ENCODE measurements around the gene KLF4. TPM values are rescaled to one million over a fixed set of nuclear protein-coding genes. Genes with fewer than 3 reads are reported as not detected.

The KLF4 gene
- total and polyA plus RNA-seq, 2 of the 4 experiments (the other 2 are of a cell fraction) = 1.3 to 3.8 TPM

DNA sequence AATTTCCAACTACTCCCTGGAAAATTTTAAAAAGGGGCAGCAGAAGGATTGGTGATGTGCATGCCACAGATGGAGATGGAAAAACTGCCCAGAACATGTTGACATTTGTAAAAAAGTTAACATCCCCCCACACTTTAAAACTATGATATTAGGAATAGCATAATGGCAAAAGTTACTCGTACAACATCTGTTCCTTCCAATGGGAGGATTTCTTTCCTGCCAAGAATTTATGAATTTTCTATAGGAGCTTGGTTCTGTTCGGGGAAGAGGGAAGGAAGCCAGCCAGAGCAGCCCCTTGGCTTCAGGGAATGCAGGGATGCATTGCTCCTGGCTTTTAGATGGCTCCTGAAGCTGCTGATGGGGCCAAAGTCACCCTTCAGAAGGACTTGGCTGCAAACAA, 22.7 kb downstream of the KLF4 start:
- TF ChIP-seq BHLHE40 (IDR thresholded peaks at IDR 0.05; ENCODE audit: low read depth, low read length) (no peak), MXI1 (IDR thresholded peaks at IDR 0.05; ENCODE audit: borderline replicate concordance, low read depth, low read length) (no peak), CEBPB (IDR thresholded peaks at IDR 0.05; ENCODE audit: low read depth, low read length) (no peak), NFE2L2 (IDR thresholded peaks at IDR 0.05; ENCODE audit: low read depth, low read length) (no peak), MAFK (IDR thresholded peaks at IDR 0.05; ENCODE audit: low read depth, low read length) (no peak), USF2 (IDR thresholded peaks at IDR 0.05; ENCODE audit: low read depth, low read length) (no peak), FOS (IDR thresholded peaks at IDR 0.05; ENCODE audit: low read depth, low read length) (no peak), RAD21 (IDR thresholded peaks at IDR 0.05; ENCODE audit: low read length) (no peak), SMC3 (IDR thresholded peaks at IDR 0.05; ENCODE audit: low read depth, low read length) (no peak), RCOR1 (IDR thresholded peaks at IDR 0.05; ENCODE audit: insufficient replicate concordance, low read length) (no peak), CHD1 (IDR thresholded peaks at IDR 0.05; ENCODE audit: low read depth, low read length) (no peak), POLR2A (IDR thresholded peaks at IDR 0.05; ENCODE audit: low read depth, low read length) (no peak), RFX5 (IDR thresholded peaks at IDR 0.05; ENCODE audit: low read depth, low read length) (no peak)
- TF ChIP-seq, protein P1, sequence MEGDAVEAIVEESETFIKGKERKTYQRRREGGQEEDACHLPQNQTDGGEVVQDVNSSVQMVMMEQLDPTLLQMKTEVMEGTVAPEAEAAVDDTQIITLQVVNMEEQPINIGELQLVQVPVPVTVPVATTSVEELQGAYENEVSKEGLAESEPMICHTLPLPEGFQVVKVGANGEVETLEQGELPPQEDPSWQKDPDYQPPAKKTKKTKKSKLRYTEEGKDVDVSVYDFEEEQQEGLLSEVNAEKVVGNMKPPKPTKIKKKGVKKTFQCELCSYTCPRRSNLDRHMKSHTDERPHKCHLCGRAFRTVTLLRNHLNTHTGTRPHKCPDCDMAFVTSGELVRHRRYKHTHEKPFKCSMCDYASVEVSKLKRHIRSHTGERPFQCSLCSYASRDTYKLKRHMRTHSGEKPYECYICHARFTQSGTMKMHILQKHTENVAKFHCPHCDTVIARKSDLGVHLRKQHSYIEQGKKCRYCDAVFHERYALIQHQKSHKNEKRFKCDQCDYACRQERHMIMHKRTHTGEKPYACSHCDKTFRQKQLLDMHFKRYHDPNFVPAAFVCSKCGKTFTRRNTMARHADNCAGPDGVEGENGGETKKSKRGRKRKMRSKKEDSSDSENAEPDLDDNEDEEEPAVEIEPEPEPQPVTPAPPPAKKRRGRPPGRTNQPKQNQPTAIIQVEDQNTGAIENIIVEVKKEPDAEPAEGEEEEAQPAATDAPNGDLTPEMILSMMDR (conservative IDR thresholded peaks at IDR 0.05; ENCODE audit: low read depth, low read length) = no peak
- TF ChIP-seq, protein P2, sequence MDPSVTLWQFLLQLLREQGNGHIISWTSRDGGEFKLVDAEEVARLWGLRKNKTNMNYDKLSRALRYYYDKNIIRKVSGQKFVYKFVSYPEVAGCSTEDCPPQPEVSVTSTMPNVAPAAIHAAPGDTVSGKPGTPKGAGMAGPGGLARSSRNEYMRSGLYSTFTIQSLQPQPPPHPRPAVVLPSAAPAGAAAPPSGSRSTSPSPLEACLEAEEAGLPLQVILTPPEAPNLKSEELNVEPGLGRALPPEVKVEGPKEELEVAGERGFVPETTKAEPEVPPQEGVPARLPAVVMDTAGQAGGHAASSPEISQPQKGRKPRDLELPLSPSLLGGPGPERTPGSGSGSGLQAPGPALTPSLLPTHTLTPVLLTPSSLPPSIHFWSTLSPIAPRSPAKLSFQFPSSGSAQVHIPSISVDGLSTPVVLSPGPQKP (IDR thresholded peaks at IDR 0.05; ENCODE audit: borderline replicate concordance, low read depth, low read length) = no peak
- H2AK9ac ChIP-seq (replicated peaks; ENCODE audit: low read depth, low read length, poor library complexity) = no peak overlapping the region
- H2AK5ac ChIP-seq (ENCODE audit: low read depth, low read length) = no peak overlapping the region
- H2BK15ac ChIP-seq (ENCODE audit: low read depth, low read length) = no peak overlapping the region
- intact Hi-C loops (cut with micrococcal nuclease) (loop anchor here (5.0 kb wide), 1 partner anchor 1100 kb away; no protein-coding TSS in a partner anchor), in situ Hi-C loops (cut with MboI; ENCODE audit: low sequenced_read_pairs) (no loop called here), dilution Hi-C loops (cut with HindIII; ENCODE audit: low sequenced_read_pairs, unreplicated experiment) (no loop called here)
- no peak overlapping the region for H3K18ac ChIP-seq (ENCODE audit: low read depth, low read length)
- ATAC-seq (ENCODE audit: low read depth) = no peak
- no peak overlapping the region for H2AFZ ChIP-seq (replicated peaks; ENCODE audit: low read length, poor library complexity)
- WGBS, 2 experiments (ENCODE audit: extremely low coverage in 2 of 2, insufficient read length in 1 of 2) = no CpG with 5 or more reads among the region's 2 CpGs
- no peaks in the 10 kb centered on the region for H3K9me3 ChIP-seq (ENCODE audit: control insufficient read depth, insufficient read depth, low read length)
- H4K91ac ChIP-seq (ENCODE audit: insufficient read depth, low read depth, low read length) = no peak overlapping the region
- H2BK120ac ChIP-seq (ENCODE audit: low read depth, low read length) = no peak overlapping the region
- POLR2A ChIA-PET (ENCODE audit: unreplicated experiment) = no interaction called here
- H3K56ac ChIP-seq (ENCODE audit: extremely low read depth, insufficient read depth, low read length) = no peak overlapping the region
- H3K4me2 ChIP-seq (ENCODE audit: low read depth, low read length) = no peak overlapping the region
- no peaks in the 10 kb centered on the region for H3K36me3 ChIP-seq (ENCODE audit: control insufficient read depth, insufficient read depth, low read length)
- no peaks in the 10 kb centered on the region for H4K20me1 ChIP-seq (ENCODE audit: insufficient read depth, low read length)
- peaks cover 4% of the 10 kb centered on the region for H3K27me3 ChIP-seq (ENCODE audit: control insufficient read depth, insufficient read depth, low read length)
- no peak overlapping the region for H4K8ac ChIP-seq (ENCODE audit: low read depth in 2 of 2, low read length in 2 of 2)
- no peak overlapping the region for H3K14ac ChIP-seq (replicated peaks; ENCODE audit: low read depth, low read length)
- H2BK20ac ChIP-seq (ENCODE audit: low read depth, low read length) = no peak overlapping the region
- no peak overlapping the region for H3K27ac ChIP-seq (ENCODE audit: insufficient read depth, low read length)
- H3K23ac ChIP-seq (ENCODE audit: low read depth, low read length) = no peak overlapping the region
- DNase-seq = no peak
- no TSS peak for BruUV-seq (replicated peaks)
- H3K79me1 ChIP-seq (ENCODE audit: low read depth in 1 of 2, low read length in 2 of 2) = no peaks in the 10 kb centered on the region
- H3K4me3 ChIP-seq (ENCODE audit: insufficient read depth, low read depth, low read length) = no peak overlapping the region
- H3K9ac ChIP-seq (ENCODE audit: low read depth, low read length) = no peak overlapping the region
- no peaks in the 10 kb centered on the region for H3K4me1 ChIP-seq (ENCODE audit: control insufficient read depth, insufficient read depth, low read length)
- CTCF ChIA-PET = interaction anchor here (0.9 kb wide), 1 partner anchor 8 kb away, joined by 3 read pairs; no protein-coding TSS in a partner anchor
- H4K5ac ChIP-seq (ENCODE audit: low read depth, low read length) = no peak overlapping the region
- H3K9me1 ChIP-seq (ENCODE audit: insufficient read depth, low read length) = no peaks in the 10 kb centered on the region; the same call in 1 of the 2 replicates
- no peak overlapping the region for H2BK5ac ChIP-seq (ENCODE audit: low read depth, low read length, poor library complexity, severe bottlenecking)
- H3K4ac ChIP-seq (ENCODE audit: low read depth, low read length) = no peak overlapping the region
